IPS DF 4.7 (cell line): ENCODE results near the gene NPB.

ENCODE experiments used
- DNase-seq: peaks from one replicate; pipeline ENCODE4 v3.0.0-alpha.2; 2013; ENCODE audit warnings: low spot score; ENCODE audit errors: extremely low read depth

The NPB gene

GRCh38 chr17:81940538-81941483, 38.8 kb downstream of the NPB start:
- no peak for DNase-seq

GRCh38 chr17:81941484-81942166, 39.6 kb downstream of the NPB start:
- DNase-seq = no peak

GRCh38 chr17:81942167-81942553, 40.1 kb downstream of the NPB start:
- no peak for DNase-seq

- no peak for DNase-seq
Measured at GRCh38 chr17:81944858-81945257, 42.8 kb downstream of the NPB start.

GRCh38 chr17:81947189-81947588, 45.2 kb downstream of the NPB start, which contains the start of gene MYADML2:
MYADML2 (minus strand) TSS chr17:81947233; CDS start chr17:81941741, 5,492 bp downstream.
- no peak for DNase-seq

GRCh38 chr17:81948635-81949378, 46.8 kb downstream of the NPB start:
- no peak for DNase-seq

GRCh38 chr17:81950501-81950900, 48.5 kb downstream of the NPB start:
- no peak for DNase-seq

GRCh38 chr17:81951785-81952684, 50.0 kb downstream of the NPB start:
- DNase-seq = no peak
